Stimulated activated CD8-positive, alpha-beta memory T cell treated with anti-CD3 and anti-CD28 coated beads, Interleukin-2, amount 100 ng/mL, for 1 hour (primary cell): ENCODE data around the gene RNF7.
"Not testable (repeated sequence)": the region's sequence is repeated elsewhere in the genome, so short reads cannot be mapped to it uniquely, and the experiment has no call there.

Experiments
- DNase-seq, 2 donors: peaks; one replicate each; pipeline ENCODE4 v3.0.0-alpha.2; 2020; ENCODE audit warnings: low read depth in 2 of 2

RNF7 gene

GRCh38 chr3:141735770-141736465 is 2.2 kb upstream of the RNF7 start:
- DNase-seq = no peak

DNA sequence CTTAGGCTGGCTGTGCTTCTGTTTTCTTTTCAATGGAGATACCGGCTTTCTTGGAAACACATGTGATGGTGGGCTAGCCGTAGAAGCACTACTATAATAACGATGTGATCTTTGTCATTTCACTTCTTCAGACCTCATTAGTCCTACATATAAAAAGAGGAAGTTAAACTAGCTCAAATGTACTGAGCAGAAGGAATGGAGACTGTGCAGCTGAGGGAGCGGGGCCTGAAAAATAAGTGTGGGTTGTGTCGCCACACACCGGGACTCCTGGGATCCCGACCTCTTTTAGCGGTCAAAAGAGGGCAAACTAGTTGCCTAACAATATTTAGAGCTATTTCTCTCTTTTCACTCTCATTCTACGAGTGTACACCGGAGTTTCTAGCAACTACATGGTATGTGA is 1.0 kb upstream of the RNF7 start:
- DNase-seq = no peak

DNA sequence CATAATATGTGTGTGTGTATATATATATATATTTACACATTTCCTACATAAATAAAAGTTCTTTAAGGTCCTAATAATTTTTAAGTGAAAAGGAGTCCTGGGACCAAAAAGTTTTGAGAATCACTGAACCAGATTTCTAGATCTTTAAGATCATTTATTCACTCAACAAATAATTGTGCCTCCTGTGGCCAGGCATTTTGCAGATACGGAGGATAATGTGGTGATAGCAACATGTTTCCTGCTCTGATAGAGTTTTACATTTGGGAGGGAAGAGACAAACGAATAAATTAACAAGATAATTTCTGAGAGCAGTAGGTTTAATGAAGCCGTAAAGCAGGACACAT is 448 bp upstream of the RNF7 start:
- DNase-seq = no peak

DNA sequence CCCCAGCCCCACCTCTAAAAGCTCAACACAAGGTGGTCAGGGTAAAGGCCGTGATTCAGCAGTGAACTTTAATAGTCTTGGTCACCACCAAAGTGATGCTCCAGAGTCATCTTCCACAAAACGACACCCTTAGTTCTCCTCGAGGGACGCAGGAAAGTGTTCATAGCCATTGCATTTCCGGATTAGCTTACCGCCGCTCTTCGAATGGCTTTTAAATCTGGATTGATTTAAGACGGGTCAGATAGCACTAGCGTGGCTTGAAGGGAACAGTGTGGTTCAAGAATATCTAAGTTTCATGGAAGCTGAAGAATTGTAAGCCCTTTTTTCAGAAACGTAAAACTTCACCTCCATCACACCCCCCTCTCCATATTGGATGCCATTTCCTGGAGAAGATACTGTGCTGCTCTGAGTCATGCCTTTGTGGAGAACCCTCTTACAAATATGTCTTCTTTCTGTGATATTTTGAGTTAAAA is 829 bp downstream of the RNF7 start:
- DNase-seq = no peak

GRCh38 chr3:141739731-141740130 is 1.6 kb downstream of the RNF7 start:
- DNase-seq = no peak

DNA sequence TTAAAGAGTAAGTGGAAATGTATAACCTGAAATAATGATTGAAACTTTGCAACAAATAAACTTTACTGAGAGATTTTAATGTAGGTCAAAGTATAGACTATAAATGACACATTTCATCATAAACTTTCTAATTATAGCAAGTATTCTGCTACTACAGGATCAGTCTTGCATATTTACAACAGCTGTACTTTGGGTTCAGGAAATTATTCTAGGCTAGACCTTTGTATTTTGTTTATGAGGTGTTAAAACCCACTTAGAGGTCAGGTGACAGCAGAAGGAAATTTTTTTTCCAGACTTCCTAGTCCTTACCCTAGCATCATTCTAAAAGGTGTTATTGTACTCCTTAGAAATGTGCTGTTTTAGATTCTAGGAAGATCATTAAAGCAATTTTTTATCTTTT is 2.3 kb downstream of the RNF7 start:
- DNase-seq = no peak

DNA sequence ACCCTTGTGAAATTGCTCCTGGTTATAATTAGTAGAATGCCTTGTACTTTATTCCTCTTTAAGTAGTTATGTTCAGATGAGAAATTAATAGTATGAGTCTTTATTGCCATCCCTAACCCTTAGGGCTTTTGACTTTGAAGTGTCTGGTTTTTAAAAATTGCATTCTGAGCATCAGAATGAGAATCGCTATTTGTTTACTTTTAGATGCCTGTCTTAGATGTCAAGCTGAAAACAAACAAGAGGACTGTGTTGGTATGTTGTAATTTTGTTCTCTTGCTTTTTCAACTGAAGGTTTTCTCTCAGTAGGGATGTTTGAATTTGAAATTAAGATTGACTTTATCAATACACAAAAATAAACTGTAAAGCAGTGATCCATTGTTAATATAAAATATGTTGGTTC is 5.2 kb downstream of the RNF7 start:
- no peak for DNase-seq

- DNase-seq = no peak
Observed at GRCh38 chr3:141746962-141747361, 8.9 kb downstream of the RNF7 start.

GRCh38 chr3:141753399-141753798 is 15.3 kb downstream of the RNF7 start:
- no peak for DNase-seq

DNA sequence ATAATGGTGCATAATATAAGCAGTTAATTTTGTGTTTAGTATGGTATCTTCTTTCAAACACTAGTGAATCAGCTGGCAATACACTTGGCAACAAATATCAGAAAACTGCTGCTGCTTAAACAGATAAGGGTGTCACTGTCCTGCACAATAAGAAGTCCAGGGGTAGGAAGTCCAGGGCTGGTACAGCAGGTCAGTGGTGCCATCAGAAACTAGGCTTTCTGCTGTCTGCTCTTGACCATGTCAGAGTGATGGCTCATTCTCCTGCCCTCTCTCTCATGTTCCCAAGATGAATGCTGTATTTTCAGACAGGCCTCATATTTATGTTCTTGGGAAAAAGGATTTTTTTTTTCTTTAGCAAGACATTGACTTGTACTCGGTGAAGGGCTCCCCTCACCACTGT is 15.9 kb downstream of the RNF7 start:
- DNase-seq = no peak

DNA sequence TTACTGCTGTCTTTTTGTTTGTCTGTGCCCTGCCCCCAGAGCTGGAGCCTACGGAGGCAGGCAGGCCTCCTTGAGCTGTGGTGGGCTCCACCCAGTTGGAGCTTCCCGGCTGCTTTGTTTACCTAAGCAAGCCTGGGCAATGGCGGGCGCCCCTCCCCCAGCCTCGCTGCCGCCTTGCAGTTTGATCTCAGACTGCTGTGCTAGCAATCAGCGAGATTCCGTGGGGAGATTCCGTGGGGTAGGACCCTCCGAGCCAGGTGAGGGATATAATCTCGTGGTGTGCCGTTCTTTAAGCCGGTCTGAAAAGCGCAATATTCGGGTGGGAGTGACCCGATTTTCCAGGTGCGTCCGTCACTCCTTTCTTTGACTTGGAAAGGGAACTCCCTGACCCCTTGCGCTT is 24.5 kb downstream of the RNF7 start:
- DNase-seq = not testable (repeated sequence)

GRCh38 chr3:141763088-141763750 is 25.1 kb downstream of the RNF7 start, which contains the start of gene GRK7:
TSS of gene GRK7 (plus strand) at chr3:141763408. CDS start at chr3:141778285, 14,877 bp downstream.
- no peak for DNase-seq

DNA sequence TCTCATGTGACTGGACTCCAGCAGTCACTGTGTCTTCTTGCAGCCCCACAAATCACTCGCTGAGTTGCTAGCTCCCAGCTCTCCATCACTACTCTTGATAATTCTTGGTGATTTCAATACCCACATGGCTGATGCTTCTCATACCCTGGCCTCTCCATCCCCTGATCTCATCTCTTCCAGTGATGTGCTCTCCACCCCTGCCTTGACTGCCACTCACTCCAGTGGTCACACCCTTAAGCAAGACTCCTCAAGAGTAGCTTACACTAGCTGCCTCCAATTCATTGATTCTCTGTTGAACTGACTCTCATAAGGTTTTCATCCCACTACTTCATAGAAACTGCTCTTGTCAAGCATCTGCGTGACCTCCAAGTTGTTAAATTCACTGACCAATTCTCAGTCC is 25.9 kb downstream of the RNF7 start:
- no peak for DNase-seq

DNA sequence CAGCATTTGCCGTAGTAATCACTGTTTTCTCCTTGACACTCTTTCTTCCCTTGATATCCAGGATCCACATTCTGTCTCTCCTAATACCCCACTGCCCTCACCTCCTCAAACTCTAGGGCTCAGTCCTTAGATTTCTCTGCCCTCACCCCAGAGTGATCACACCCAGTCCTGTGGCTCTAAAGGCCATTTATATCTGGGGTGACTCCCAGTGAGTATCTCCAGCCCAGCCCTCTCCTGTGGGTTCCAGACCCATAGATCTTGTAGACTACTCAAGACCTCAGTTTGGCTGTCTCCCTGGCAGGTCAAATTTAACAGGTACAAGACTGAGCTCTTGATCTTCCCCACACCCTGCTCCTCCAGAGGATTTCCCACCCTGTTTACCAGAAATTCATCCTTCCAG is 26.4 kb downstream of the RNF7 start:
- no peak for DNase-seq

GRCh38 chr3:141764986-141765385 is 26.9 kb downstream of the RNF7 start:
- DNase-seq = no peak

DNA sequence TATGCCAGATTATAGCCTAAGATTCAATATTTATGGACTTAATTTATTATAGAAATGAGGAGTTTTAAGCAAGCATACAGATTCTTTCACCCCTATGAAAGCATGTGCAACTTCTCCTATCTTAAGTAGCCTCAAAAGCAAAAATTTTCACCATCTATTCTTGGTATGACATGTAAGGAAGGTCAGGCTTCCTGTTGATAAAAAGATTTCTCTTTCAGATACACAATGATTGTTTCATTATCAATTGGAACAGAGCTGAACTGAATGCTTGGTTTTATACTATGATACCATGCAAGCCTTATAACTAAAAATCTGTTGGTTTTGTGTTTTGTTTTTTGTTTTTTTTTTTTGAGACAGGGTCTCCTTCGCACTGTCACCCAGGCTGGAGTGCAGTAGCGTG is 29.0 kb downstream of the RNF7 start:
- no peak for DNase-seq

DNA sequence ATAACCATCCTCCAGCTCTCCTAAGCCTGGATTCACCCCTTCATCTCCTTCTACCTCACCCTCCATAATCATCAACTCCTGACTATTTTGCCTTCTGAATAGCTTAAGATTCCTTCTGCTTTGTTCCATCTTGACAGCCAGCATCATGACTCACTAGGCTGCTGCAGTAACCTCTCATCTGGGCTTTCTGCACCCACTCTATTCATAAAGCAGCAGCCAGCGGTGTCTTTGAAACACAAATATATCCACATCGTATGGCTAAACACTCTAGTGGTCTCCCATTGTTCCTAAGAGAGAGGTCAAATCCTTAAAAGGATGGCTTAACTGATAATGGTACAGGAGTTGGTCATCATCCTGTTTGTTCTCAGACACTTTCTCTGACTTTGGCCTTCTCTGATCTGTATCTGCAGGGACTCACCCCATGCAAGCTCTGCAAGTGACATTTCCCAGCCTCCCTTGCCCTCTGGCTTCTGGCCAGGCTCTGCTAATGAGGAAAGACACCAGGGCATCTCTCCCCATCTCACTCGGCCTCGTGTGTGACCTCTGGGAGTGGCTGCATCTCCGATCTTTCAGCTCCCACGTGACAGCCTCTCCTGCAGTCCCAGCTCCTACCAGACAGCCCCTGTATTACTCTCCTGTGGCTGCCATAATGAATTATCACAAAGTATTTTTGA is 31.3 kb downstream of the RNF7 start:
- no peak for DNase-seq

DNA sequence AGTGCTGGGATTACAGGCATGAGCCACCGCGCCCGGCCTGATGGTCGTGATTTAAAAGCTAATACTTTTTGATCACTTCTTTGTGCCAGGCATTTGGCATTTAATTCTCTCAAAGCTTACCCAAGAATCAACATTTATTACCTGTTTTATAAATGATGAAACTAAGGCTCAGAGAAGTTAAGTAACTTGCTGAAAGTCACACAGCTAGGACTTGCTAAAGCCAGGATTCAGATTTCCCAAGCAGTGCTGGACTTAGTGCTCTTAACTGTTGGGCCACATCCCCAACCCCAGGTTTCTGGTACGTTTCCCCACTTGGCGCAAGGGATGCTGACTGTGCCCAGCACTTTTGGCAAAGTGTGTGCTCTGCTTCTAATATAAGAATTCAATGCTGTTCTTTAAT is 35.6 kb downstream of the RNF7 start:
- DNase-seq = no peak

DNA sequence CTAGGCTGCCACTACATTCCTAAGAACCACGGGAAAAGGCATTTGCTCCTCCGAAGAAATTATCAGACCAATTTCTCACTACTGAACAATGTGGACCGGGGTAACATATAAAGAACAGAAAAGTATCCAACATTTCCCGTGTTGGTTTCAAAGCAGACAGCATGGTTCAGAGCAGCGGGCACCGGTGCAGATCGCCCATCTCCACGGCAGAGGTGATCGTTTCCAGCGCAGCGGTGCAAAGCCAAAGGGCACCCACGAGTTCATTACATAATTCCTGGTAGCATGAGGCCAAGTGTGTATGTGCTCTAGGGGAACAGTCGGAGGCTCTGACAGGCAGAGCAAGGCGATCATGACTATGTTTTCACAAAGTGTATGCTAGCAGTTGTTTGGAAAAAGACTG is 38.3 kb downstream of the RNF7 start:
- DNase-seq = no peak

DNA sequence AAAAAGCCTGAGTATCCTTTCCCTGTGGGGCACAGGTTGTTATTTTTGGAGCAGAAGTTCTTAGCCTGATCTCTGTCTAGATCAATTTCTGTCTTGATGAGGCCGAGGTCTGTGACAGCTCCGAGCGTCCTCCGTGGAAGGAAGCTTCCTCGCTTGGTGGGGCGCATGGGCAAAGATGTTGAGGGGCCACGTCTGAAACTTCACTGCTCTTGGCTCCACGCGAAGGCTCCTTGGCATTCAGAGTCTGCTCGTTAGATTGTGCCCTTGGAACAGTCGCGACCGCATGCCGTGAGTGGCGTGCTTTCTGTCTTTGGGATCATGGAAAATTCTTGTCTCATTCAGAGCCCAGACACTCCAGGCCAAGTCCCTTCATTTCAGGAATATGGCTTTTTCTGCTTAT is 38.8 kb downstream of the RNF7 start:
- no peak for DNase-seq

DNA sequence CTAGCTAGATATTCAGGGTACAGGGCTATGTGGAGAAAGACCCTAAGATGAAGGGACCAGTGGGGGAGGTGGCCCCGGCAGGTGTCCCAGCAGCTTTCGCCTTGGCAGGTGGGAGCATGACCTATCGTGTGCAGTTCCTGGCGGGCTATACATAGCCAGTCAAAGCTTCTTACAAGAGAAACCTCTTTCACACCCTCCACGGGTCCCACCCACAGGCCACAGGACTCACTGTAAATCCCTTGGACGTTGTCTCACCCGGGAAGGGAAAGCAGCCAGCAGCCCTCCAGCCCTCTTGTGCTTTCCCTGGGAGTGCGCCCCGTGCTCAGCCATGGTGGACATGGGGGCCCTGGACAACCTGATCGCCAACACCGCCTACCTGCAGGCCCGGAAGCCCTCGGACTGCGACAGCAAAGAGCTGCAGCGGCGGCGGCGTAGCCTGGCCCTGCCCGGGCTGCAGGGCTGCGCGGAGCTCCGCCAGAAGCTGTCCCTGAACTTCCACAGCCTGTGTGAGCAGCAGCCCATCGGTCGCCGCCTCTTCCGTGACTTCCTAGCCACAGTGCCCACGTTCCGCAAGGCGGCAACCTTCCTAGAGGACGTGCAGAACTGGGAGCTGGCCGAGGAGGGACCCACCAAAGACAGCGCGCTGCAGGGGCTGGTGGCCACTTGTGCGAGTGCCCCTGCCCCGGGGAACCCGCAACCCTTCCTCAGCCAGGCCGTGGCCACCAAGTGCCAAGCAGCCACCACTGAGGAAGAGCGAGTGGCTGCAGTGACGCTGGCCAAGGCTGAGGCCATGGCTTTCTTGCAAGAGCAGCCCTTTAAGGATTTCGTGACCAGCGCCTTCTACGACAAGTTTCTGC is 40.1 kb downstream of the RNF7 start:
- no peak for DNase-seq

GRCh38 chr3:141779667-141780066 is 41.6 kb downstream of the RNF7 start:
- DNase-seq = no peak
